Measurements from ENCODE around the gene ITPR1.

Gene ITPR1

GRCh38 chr3:4807381-4808280, 314.5 kb downstream of the ITPR1 start:
- DNase-seq (ENCODE audit: low read depth in 2 of 2), result no peak

- DNase-seq (ENCODE audit: low read depth in 2 of 2), result no peak
Measured at GRCh38 chr3:4808637-4809036, 315.5 kb downstream of the ITPR1 start.

- no peak for DNase-seq (ENCODE audit: low read depth in 2 of 2)
Measured at GRCh38 chr3:4809922-4810321, 316.8 kb downstream of the ITPR1 start.

DNA sequence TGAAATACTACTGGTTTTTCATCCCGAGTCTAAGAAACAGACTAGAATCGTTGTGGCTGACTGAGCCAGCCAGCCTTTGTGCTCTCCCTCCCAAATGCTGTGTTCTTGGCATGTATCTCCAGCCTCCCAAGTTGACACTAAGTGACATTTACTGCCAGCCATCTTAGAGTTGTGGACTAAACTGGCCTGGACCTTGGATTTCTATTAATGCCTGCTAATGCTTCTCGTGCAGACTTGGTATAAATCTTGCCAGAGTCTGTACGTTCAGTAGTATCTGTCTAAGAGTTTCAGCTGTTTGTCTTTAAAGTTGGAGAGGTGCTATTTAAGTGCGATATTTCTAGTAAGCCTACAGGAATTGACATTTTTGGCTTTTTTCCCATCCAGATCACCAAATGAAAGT, 319.4 kb downstream of the ITPR1 start:
- DNase-seq (ENCODE audit: low read depth in 2 of 2), result no peak

GRCh38 chr3:4813909-4814304, 320.8 kb downstream of the ITPR1 start:
- no peak for DNase-seq (ENCODE audit: low read depth in 2 of 2)

DNA sequence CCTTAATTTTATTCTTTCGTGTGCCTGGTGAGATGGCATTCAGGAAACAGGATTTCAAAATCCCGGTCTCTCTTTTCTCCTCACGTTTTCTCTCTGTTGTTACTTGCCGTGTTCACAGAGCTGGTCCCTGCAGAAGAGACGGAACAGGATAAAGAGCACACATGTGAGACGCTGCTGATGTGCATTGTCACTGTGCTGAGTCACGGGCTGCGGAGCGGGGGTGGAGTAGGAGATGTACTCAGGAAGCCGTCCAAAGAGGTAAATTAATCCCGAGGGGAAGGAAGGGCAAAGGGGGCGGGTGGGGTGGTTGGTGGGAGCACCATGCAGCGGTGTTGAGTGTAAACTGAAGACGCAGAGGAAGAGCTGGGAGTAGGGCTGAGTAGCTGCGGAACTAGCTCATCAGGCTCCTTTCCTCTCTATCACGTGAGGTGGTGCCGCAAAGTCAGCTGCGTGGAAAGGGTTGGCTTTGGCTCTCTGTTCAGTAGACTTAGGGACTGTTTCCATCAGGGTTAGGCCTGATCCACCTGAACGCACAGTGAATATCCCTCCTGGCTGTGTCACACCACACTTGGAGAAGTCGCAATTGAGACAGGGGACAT, 321.3 kb downstream of the ITPR1 start:
- DNase-seq (ENCODE audit: low read depth in 2 of 2), result no peak

DNA sequence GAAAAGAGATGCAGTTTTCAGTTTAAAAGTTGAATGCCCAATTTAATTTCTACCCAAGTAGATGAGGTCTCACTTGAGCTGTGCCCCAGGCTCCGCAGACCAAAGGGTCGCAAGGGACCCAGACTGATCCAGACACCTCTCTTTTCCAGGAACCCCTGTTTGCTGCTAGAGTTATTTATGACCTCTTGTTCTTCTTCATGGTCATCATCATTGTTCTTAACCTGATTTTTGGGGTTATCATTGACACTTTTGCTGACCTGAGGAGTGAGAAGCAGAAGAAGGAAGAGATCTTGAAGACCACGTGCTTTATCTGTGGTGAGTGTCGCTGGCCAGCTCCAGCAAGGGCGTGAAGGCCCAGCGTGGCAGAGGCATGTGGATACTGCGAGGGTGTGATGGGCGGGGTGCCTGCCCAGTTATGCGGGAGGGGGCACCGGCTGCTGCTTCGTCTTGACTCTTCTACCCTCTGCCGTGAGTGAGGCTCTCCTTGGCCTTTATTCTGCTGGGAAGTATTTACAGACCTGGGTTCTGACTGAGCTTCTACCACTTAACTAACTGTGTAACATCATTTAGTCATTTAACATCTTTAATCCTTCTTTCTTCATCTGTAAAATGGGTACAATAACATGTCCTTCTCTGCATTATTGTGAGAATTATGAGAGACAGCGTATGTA, 321.9 kb downstream of the ITPR1 start:
- DNase-seq (ENCODE audit: low read depth in 2 of 2), result no peak

DNA sequence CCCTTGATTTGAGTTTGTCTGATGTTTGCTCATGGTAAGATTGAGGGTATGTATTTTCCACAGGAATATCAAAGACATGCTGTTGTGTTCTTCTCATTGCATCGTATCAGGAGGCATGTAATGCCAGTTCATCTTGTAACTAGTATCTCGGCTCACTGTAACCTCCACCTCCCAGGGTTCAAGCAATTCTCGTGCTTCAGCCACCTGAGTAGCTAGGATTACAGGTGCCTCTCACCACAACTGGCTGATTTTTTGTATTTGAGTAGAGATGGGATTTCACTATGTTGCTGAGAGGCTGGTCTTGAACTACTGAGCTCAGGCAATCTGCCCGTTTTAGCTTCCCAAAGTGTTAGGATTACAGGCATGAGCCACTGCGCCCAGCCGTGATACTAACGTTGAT, 323.2 kb downstream of the ITPR1 start:
- no peak for DNase-seq (ENCODE audit: low read depth in 2 of 2)

GRCh38 chr3:4816718-4817117, 323.6 kb downstream of the ITPR1 start:
- DNase-seq (ENCODE audit: low read depth in 2 of 2), result no peak

- DNase-seq (ENCODE audit: low read depth in 2 of 2), result no peak
Measured at GRCh38 chr3:4817128-4817527, 324.0 kb downstream of the ITPR1 start.

GRCh38 chr3:4818164-4818563, 325.0 kb downstream of the ITPR1 start:
- DNase-seq (ENCODE audit: low read depth in 2 of 2), result no peak

- no peak for DNase-seq (ENCODE audit: low read depth in 2 of 2)
Measured at GRCh38 chr3:4818986-4819693, 326.0 kb downstream of the ITPR1 start.

DNA sequence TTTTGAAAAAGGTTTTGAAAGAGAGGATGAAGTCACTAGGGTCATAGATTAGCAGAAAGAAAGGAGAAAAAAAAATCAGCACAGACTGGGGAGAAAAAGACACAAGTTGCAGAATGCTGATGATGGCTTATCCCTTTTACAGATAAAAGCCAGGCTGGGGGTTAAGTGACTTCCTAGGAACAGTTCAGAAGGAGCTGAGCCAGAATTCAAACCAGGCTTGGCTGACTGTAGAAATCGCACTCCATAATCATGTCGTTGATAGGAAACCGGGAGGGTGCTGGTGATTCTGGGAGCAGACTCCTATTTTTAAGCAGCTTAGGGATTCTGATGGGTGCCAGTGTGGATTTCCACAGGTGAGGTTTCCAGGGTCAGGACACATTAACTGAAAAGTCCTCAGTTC, 326.6 kb downstream of the ITPR1 start:
- no peak for DNase-seq (ENCODE audit: low read depth in 2 of 2)

GRCh38 chr3:4820296-4821121, 327.4 kb downstream of the ITPR1 start:
- DNase-seq (ENCODE audit: low read depth in 2 of 2), result no peak

- DNase-seq (ENCODE audit: low read depth in 2 of 2), result no peak
Measured at GRCh38 chr3:4821338-4821737, 328.2 kb downstream of the ITPR1 start.

DNA sequence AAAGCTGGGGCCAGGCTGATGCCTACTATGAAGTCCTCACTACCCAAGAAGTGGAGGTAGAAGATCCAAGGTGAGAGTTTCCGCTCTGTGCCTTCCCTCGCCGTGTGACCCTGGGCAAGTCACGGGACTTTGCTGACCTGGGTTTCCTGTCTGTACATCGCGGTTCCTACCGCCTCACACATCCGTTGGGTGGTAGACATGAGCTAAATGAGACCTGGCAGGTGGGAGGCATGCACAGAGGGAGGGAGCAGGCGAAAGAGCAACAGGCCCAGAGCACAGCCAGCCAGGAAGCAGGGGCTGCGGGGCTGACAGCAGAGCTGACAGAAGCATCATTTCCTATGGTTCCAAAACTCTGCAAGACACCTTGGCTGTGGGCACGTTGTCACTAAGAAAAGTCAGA, 328.8 kb downstream of the ITPR1 start:
- DNase-seq (ENCODE audit: low read depth in 2 of 2), result peak; percentile 31 to 59

GRCh38 chr3:4822568-4822967, 329.4 kb downstream of the ITPR1 start:
- DNase-seq (ENCODE audit: low read depth in 2 of 2), result no peak

DNA sequence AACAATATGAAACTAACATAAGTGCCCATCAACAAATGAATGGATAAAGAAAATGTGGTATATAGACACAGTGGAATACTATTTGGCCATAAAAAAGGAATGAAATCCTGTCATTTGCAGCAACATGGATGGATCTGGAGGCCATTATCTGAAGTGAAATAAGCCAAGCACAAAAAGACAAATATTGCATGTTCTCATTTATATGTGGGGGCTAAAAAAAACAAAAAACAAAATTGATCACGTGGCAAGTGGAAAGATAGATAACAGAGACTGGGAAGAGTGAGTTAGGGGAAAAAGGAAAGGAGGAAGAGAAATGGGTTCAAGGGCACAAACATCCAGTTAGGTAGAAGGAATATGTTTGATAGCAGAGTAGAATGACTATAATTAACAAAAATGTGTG, 330.2 kb downstream of the ITPR1 start:
- no peak for DNase-seq (ENCODE audit: low read depth in 2 of 2)

GRCh38 chr3:4823986-4824925, 331.1 kb downstream of the ITPR1 start:
- no peak for DNase-seq (ENCODE audit: low read depth in 2 of 2)

GRCh38 chr3:4824926-4825325, 331.8 kb downstream of the ITPR1 start:
- no peak for DNase-seq (ENCODE audit: low read depth in 2 of 2)

All from stimulated activated CD4-positive, alpha-beta T cell treated with anti-CD3 and anti-CD28 coated beads, Interleukin-1b, Interleukin-23, amount 100 ng/mL, for 1 hour (primary cell).